GM18526 (cell line): ENCODE data around the gene BAD.

Experiments used
- POLR2A ChIP-seq: IDR thresholded peaks from 3 replicates; pipeline ENCODE4 v1.6.1; 2011; ENCODE audit not compliant: insufficient read length; ENCODE audit errors: extremely low read depth

The BAD gene

GRCh38 chr11:64261556-64262080, 22.8 kb downstream of the BAD start:
- no peak for TF ChIP-seq POLR2A

- no peak for TF ChIP-seq POLR2A
Measured at GRCh38 chr11:64260147-64260708, 24.2 kb downstream of the BAD start.

- TF ChIP-seq POLR2A = no peak
Measured at GRCh38 chr11:64259533-64260067, 24.9 kb downstream of the BAD start.

- TF ChIP-seq POLR2A = no peak
Measured at GRCh38 chr11:64258946-64259532, 25.4 kb downstream of the BAD start.

- TF ChIP-seq POLR2A = no peak
Measured at GRCh38 chr11:64258356-64258755, 26.1 kb downstream of the BAD start.

GRCh38 chr11:64256300-64256699, 28.2 kb downstream of the BAD start:
- no peak for TF ChIP-seq POLR2A

- no peak for TF ChIP-seq POLR2A
Measured at GRCh38 chr11:64255135-64256128, 29.0 kb downstream of the BAD start.

GRCh38 chr11:64254326-64254725, 30.1 kb downstream of the BAD start:
- no peak for TF ChIP-seq POLR2A

GRCh38 chr11:64253481-64253880, 31.0 kb downstream of the BAD start:
- no peak for TF ChIP-seq POLR2A

GRCh38 chr11:64253043-64253442, 31.4 kb downstream of the BAD start:
- TF ChIP-seq POLR2A = no peak

GRCh38 chr11:64252003-64252872, 32.2 kb downstream of the BAD start:
- no peak for TF ChIP-seq POLR2A

- TF ChIP-seq POLR2A = no peak
Measured at GRCh38 chr11:64251753-64252002, 32.8 kb downstream of the BAD start.

- peak; percentile 54 for TF ChIP-seq POLR2A
Measured at GRCh38 chr11:64251016-64251752, 33.3 kb downstream of the BAD start, which contains the start of gene PLCB3. TSS of gene PLCB3 (plus strand) at chr11:64251530. CDS start at chr11:64251650, 120 bp downstream.

GRCh38 chr11:64250415-64251015, 34.0 kb downstream of the BAD start:
- TF ChIP-seq POLR2A = no peak
